GM12801 (cell line): ENCODE data around the gene HOATZ.

ENCODE experiments used
- CTCF ChIP-seq: IDR thresholded peaks from one replicate; pipeline ENCODE4 v1.5.1; 2011; ENCODE audit warnings: control low read depth; ENCODE audit not compliant: insufficient read length; ENCODE audit errors: extremely low read depth

The HOATZ gene

DNA sequence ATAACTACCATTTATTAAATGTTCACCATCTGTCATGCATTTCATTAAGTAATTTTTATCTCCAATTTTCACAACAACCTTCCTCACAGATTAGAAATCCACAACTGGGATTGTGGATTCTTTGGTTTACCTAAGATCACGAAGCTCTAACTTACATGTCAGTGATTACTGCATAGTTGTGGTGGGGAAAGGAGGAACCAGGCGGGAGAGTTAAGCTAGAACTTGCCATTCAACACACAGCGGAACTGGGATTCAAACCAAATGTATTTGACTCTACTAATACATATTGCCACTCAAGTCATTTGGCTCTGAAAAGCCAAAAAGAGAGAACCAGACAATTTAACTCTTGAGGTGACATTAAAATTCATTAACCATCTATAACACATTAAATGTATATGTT, 15.5 kb downstream of the HOATZ start:
- no peak for TF ChIP-seq CTCF

DNA sequence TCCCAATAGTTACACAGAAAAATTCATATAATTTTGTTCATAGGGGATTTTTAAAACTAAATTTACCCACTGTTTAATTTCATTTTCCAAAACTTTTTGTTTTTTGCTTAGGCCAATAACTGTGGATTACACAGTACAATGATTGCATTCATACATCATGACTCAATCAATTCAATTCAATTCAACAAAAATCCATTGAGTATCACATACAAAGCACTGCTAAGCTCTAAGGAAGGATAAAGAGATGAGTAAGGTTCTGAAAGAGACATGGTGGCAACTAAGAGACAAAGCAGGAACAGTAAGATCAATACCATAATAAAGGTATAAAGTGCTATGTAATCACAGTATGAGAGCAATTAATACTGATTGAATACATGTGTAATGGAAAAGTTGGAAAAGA, 16.6 kb downstream of the HOATZ start:
- no peak for TF ChIP-seq CTCF

DNA sequence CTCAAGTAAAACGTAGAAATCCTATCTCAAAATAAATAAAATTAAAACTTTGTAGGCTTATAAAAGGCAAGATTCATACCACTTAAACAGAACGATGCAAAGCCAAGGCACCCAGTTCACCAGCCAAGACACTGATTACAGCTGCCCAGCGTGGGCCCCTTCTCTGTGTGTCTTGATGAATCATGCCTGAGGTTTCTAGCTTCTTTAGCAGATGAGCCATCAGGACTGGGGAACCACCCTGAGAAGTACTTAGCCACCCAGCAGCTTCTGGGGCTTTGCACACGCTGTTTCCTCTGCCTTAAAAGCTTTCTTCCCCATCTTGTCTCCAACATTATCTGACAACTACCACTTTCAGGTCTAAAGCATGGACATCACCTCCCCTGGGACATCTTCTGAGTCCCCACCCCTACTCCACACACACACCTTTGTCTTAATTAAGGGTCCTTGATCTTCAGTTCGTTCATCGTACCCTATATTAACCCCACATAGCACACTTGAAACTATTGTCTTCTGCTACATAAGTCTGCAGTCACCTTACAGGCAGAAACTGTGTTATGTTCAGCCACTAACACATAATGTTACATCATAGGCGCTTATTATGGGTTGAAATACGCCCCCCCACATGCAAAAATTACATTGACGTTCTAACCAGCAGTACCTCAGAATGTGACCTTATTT, 17.2 kb downstream of the HOATZ start:
- TF ChIP-seq CTCF, result no peak

DNA sequence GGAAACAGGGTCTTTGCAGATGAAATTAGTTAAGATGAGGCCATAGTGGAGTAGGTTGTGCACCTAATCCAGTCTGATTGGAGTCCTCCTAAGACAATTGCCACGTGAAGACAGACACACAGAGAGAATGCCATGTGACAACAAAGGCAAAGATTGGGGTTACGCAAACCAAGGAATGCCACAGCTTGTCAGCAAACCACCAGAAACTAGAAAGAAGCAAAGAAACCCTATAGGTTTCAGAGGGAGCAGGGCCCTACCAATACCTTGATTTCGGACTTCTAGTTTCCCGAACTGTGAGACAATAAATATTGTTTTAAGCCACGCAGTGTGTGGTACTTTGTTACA, 17.8 kb downstream of the HOATZ start:
- no peak for TF ChIP-seq CTCF

- no peak for TF ChIP-seq CTCF
Observed at GRCh38 chr11:111535281-111535680, 20.7 kb downstream of the HOATZ start.

DNA sequence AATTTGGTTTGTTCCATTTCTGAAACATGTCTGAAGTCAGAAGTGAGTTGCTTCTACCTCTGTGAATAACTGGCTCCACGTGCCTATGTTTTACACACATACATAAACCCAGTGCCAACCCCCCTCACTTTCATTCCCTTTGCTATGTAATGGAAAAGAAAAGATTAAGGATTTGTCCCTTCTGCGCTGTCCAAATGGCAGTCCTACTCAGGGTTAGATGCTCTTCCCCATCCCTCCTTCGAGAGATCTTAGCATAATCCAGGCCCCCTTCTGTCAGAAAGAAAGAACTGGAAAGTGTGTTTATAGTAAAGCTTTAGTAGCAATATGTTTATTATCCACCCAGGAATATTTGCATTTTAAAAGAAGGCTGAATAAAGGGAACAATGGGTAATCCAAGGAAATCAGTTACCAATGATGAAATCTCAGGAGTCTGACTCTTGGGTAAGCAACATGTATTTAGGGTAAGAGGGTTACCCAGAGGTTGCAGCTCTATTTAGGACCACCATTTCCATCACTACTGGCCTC, 22.8 kb downstream of the HOATZ start:
- no peak for TF ChIP-seq CTCF

DNA sequence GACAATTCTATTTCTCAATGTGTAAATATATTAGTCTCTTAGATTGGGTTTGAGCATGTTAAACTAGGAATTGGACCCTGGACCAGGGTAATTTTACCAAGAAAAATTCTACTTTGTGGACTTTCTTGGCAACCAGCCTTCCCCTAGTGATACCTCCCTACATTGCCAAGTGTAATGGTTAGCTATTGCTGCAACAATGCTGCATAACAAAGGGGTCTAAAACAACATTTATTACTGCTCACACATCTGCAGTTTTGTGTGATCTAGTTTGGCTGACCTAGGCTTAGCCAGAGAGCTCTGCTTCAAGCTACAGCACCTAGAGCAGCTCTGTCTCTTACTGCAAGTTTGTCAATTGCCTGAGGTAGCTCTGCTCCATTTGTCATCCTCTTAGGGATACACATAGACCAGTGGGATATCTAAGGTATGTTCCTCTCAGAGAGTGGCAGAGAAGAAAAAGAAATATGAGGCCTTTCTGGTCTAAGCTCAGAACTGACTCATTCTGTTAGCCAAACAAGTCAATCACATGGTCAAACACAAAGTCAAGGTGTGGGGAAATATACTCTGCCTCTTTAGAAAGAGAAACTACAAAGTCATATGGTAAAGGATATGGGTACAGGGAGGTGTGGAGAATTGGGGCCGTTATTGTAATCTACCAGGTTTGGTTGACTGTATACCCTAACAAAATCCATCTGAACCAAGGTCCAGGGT, 24.0 kb downstream of the HOATZ start:
- TF ChIP-seq CTCF, result no peak
